GM12891 (cell line): ENCODE results near the gene BROX.

ENCODE experiments used
- PAX5 ChIP-seq: IDR thresholded peaks from 2 replicates; pipeline ENCODE4 v1.6.1; 2011; ENCODE audit warnings: low read length, moderate library complexity, mild to moderate bottlenecking; ENCODE audit not compliant: insufficient read depth, severe bottlenecking
- POLR2A ChIP-seq: IDR thresholded peaks from 2 replicates; pipeline ENCODE4 v1.6.1; 2011; ENCODE audit warnings: low read depth, low read length, control low read depth
- POLR2AphosphoS5 ChIP-seq: IDR thresholded peaks from 2 replicates; pipeline ENCODE4 v1.6.1; 2011; ENCODE audit warnings: low read depth, low read length, control low read depth
- TAF1 ChIP-seq: IDR thresholded peaks from 2 replicates; pipeline ENCODE4 v1.6.1; 2011; ENCODE audit warnings: low read depth, low read length, control low read depth

DNA sequence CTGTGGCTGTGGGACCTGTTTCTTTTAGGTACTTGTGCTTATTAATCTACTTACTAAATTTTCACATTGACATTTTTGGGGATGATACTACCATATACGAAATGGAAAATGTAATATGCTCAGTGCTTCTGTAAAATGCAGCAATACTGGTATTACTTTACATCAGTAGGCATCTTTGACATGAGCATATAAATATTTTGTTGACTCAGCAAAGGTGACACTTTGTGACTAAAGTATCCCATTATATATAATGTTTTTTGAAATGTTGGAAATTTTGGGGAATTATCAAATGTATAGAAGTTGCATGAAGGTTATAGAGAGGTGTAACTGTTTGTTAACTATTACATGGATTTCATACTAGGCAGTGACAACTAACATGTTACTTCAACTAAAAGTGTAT is 22.4 kb downstream of the BROX start:
- no peak for TF ChIP-seq POLR2A
- TF ChIP-seq TAF1 = no peak
- TF ChIP-seq POLR2AphosphoS5 = no peak
- no peak for TF ChIP-seq PAX5
